CD4-positive, alpha-beta T cell treated with Interferon alpha-2 for 1 hour (primary cell): ENCODE data around the gene BBOF1.
"Not testable (repeated sequence)": the region's sequence is repeated elsewhere in the genome, so short reads cannot be mapped to it uniquely, and the experiment has no call there.

Source experiments
- DNase-seq, 2 donors: peaks; one replicate each; pipeline ENCODE4 v3.0.0-alpha.2; 2020 to 2022

The BBOF1 gene

GRCh38 chr14:74018586-74019407, at the start of gene BBOF1, which contains the start of gene ENTPD5:
BBOF1 (plus strand) TSS chr14:74019349; CDS start chr14:74019479, 130 bp downstream.
ENTPD5 (minus strand) TSS chr14:74019288; CDS start chr14:73988102, 31,186 bp downstream.
- peak; percentile 82 to 91 for DNase-seq

- no peak for DNase-seq
Observed at GRCh38 chr14:73973497-73973896, 45.7 kb upstream of the BBOF1 start.

- DNase-seq: no peak
Observed at GRCh38 chr14:73976125-73976524, 43.0 kb upstream of the BBOF1 start.

DNA sequence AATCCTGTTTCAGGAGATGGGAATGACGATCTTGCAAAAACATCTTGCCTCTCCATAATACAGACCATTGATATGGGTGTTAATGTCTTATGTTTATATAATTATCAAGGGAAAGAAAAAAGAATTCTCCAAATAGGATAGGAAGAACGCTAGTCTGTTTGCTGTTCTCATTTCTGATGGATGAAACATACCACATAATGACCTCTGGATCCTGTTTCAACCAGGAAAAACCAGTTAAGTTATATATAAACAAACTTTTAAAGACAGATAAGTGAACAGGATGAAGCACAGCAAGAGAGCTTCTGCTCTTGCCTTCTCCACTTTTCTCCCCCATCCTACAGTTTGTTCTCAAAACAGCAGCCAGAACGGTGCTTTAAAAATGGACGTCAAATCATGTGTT, 41.3 kb upstream of the BBOF1 start:
- no peak for DNase-seq

- no peak for DNase-seq
Observed at GRCh38 chr14:73988065-73988464, 31.1 kb upstream of the BBOF1 start.

DNA sequence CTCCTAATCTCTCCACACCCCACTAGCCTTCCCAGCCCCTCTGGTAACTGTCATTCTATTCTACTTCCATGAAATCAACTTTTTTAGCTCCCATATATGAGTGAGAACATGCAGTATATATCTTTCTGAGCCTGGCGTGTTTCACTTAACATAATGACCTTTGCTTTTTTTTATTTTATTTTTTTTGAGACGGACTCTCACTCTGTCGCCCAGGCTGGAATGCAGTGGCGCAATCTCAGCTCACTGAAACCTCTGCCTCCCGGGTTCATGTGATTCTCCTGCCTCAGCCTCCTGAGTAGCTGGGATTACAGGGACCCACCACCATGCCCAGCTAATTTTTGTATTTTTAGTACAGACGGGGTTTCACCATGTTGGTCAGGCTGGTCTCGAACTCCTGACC, 30.5 kb upstream of the BBOF1 start:
- not testable (repeated sequence) for DNase-seq

DNA sequence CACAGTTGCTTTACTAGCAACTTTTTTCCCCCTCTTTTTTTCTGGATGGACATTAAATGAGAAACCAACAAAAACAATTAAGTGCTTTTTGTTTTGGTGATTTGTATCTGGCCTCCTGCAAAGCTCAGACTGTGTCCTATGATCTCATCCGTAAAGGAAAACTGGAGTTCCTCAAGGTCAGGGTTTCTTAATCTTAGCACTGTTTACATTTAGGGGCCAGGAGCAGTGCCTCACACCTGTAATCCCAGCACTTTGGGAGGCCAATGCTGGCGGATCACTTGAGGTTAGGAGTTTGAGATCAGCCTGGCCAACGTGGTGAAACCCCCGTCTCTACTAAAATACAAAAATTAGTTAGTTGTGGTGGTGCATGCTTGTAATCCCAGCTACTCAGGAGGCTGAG, 28.1 kb upstream of the BBOF1 start:
- no peak for DNase-seq

- not testable (repeated sequence) for DNase-seq
Observed at GRCh38 chr14:73994926-73995325, 24.2 kb upstream of the BBOF1 start.

DNA sequence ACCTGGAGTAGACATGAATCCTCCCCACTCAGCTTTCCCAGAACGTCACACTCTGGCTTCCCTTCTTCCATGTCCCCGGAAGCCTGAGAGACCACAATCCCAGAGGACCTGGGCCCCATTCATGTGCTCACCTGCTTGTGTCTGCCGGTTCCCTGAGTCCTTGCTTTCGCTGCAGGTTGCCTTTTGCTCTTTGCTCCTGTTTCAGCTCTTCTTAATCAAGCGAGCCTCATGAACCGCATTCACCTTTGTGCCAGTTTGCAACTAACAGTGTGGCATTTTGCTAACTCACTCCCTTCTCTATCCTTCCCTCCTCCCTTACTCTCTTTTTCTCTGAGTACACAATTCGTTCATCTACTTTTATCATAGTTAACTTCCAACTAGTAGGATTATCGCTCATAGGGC, 23.2 kb upstream of the BBOF1 start:
- no peak for DNase-seq

DNA sequence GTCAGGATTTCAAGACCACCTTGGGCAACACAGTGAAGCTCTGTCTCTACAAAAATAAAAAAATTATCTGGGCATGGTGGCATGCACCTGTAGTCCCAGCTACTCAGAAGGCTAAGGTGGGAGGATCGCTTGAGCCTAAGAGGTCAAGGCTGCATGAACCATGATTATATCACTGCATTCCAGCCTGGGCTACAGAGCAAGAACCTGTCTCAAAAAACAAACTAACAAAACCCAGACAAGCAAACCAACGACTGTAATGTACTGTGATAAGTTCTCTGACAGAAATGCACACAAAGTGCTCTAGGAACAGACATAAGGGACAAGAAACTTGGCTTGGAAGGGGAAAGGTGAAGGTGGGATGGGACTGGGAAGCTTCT, 22.4 kb upstream of the BBOF1 start:
- DNase-seq: no peak

GRCh38 chr14:73997108-73997943, 21.8 kb upstream of the BBOF1 start:
- no peak for DNase-seq

- DNase-seq: no peak
Observed at GRCh38 chr14:73997944-73998447, 21.2 kb upstream of the BBOF1 start.

DNA sequence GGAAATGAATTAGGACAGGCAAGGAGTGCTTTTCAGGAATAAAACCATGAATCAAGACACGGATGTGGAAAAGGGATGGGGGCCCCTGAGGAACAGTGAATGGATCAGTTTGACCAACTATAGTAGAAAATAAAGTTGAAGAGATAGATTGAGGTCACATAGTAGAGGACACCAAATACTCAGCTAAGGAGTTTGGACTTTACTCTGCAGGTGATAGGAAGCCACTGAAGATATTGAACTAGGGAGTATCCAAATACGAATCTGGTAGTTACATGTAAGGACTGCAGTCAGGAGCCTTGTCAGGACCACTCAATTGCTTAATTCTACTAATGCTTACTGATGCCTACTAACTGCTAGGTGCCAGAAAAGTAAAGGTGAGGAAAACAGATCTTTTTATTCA, 20.4 kb upstream of the BBOF1 start:
- no peak for DNase-seq

GRCh38 chr14:74005664-74006063, 13.5 kb upstream of the BBOF1 start:
- not testable (repeated sequence) for DNase-seq

DNA sequence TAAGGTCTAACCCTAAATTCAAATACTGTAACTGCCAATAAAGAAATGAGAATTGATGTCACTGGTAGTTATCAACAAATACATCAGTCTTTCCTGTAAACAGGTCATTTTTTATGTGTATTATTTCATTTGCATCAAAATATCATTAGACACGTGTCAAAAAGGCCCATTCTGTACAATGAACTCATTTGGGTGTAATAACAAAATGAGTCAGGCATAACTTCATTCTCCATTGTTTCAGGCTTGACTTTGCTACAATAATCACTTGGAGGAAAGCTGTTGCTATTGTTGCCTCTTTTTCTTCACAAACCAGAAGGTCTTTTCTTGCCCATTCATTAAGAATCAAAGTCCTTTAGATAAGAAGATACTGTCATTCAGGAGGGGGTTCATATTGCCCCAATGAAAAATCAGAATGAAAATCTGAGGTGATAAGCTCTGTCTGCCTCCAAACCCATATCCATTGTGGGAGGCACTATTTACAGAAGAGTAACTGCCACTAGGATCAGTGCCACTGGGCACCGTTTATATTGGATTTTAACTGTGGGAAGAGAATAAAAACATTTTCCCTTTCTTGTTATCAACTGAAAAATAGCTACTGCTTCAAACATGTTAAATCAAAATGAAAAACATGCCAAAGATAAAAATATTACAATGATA, 10.2 kb upstream of the BBOF1 start:
- DNase-seq: no peak

- no peak for DNase-seq
Observed at GRCh38 chr14:74014299-74014698, 4.8 kb upstream of the BBOF1 start.

DNA sequence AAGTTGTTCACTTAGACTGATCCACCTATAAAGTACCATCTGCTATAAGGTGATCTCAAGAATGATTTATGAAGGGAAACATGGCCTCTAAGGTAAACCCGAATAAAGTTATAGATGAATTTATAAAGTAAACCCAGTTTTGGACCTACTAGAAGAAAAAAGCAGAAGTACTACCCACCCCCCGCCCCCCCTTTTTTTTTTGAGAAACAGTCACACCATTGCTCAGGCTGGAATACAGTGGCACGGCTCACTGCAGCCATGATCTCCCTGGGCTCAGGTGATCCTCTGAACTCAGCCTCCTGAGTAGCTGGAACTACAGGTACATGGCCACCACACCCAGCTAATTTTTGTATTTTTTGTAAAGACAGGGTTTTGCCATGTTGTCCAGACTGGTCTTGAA, 4.0 kb upstream of the BBOF1 start:
- DNase-seq: no peak

DNA sequence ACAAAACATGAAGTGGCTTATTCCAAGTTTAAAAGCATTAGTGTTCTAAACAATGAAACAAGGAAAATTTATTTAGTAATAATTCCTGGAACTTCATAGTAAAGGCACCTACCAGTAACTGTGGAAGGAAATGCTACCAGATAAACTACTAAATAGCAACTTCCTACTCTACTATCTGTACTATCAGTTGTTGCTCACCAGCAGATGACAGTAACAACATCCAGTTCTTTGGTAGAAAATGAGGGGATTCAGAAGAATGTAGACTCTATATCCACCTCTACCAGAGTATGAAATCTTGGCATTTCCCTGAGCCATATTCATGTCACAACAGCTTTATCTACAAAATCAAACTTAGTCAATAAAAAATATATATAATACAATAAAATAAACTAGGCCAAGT, 3.2 kb upstream of the BBOF1 start:
- no peak for DNase-seq

- DNase-seq: peak in 1 of 2 donors; percentile 24
Observed at GRCh38 chr14:74018174-74018585, 969 bp upstream of the BBOF1 start.

DNA sequence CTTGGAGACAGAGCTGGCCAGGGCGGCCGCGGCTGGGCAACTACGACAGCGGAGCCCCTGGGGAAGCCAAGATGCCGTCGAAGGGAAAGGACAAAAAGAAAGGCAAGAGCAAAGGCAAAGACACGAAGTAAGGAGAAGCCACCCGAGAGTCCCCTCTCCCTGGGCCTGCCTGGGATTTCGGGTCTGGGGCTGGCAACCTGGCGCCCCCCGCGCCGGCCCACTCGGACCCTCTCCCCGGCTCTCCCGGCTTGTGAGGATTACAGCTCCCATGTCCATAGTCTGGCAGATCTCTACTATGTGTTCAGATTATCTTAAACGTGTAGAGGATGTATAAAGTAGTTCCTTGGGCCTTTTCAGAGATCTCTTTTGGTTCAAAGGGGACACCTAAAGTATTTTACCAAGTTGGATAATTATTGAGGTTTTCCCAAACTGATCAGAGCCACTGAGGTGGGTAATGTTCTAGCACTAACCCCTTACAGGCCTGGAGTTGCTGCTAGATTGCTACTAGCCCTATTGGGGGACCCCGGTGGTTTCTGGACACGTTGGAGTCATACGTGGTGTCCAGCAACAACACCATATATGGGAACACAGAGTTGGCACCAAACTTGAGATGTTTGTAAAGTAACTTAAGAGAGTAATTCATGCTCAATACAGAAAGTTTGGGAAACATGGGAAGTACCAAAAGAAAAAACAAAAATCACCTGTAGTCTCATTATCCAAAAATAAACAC, 424 bp downstream of the BBOF1 start:
- DNase-seq: no peak

DNA sequence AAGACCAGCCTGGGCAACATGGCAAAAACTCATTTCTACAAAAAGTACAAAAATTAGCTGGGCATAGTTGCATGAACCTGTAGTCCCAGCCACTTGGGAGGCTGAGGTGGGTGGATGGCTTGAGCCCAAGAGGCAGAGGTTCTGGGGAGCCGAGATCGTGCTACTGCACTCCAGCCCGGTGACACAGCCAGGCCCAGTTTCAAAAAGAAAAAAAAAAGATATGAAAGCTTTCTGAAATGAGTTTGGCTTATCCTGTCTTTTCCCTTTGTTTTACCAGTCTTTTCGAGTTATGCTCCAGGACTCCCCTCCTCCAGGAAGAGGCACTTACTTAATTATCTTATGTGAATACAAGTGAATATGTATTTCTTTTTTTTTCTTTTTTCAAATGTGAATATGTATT, 3.2 kb downstream of the BBOF1 start:
- DNase-seq: no peak

DNA sequence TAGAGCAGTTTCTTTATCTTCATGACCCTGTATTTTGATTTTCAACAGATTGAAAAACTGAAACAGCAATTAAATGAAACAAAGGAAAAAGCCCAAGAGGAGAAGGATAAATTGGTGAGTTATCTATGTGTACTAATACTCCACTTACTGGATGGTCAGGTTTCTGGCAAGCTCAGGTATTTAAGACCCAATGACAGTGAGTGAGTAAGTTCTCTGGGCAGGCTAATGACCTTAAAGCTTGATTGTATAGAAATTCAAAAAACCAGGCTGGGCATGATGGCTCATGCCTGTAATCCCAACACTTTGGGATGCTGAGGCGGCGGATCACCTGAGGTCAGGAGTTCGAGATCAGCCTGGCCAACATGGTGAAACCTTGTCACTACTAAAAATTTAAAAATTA, 10.0 kb downstream of the BBOF1 start:
- DNase-seq: no peak

GRCh38 chr14:74034572-74034971, 15.4 kb downstream of the BBOF1 start:
- DNase-seq: no peak
